GM12878 (cell line): ENCODE data around the gene KIAA1671. TPM values are rescaled to one million over a fixed set of nuclear protein-coding genes. Genes with fewer than 3 reads are reported as not detected.

ENCODE experiments used
- ATAC-seq: fragments of 200-7000 bp; cut with Tn5 transposase; 3 replicates; pipeline ENCODE4 v1.9.1; 2020; ENCODE audit warnings: mild to moderate bottlenecking, moderate library complexity
- BruUV-seq: library from RNA; stranded (reverse); fragments of 400-500 nt; replicated peaks from 2 replicates; lab custom pipeline; 2021; lab: Mats Ljungman, UMichigan
- CTCF ChIA-PET: fragments of 300-600 bp; sonication (Branson Sonifier 250); formaldehyde crosslinking; extraction: SDS; loops from one replicate; lab custom pipeline; 2021; ENCODE audit warnings: inconsistent platforms; lab: Yijun Ruan, JAX
- POLR2A ChIA-PET: fragments of 350-600 bp; formaldehyde crosslinking; extraction: SDS; loops from one replicate; lab custom pipeline; 2021; ENCODE audit warnings: inconsistent platforms; lab: Charles Lee
- RAD21 ChIA-PET: fragments of 300-600 bp; sonication (Branson Sonifier 250); formaldehyde crosslinking; loops from one replicate; lab custom pipeline; 2023; ENCODE audit warnings: antibody characterized with exemption; ENCODE audit not compliant: unreplicated experiment; lab: Charles Lee
- SMC1A ChIA-PET: fragments of 300-600 bp; sonication (Branson Sonifier 250); formaldehyde crosslinking; loops from one replicate; lab custom pipeline; 2023; ENCODE audit not compliant: unreplicated experiment, uncharacterized antibody; lab: Charles Lee
- DNase-seq: peaks from one replicate; pipeline ENCODE4 v3.0.0-alpha.2; 2011; ENCODE audit warnings: low read depth, low spot score
- FAIRE-seq: peaks from 3 replicates; lab custom pipeline; 2011; peaks lifted over from hg19 to GRCh38; lab: Jason Lieb, UNC
- H2AFZ ChIP-seq: 2 replicates; pipeline ENCODE4 v1.6.0; 2011; ENCODE audit warnings: low read depth, low read length, control low read depth; ENCODE audit not compliant: control insufficient read depth
- H3K27ac ChIP-seq: 2 replicates; pipeline ENCODE4 v1.5.1; 2011; ENCODE audit warnings: control low read depth; ENCODE audit not compliant: control insufficient read depth, insufficient read depth
- H3K27me3 ChIP-seq, 2 experiments: replicated peaks in 1 of 2; 2 replicates each; pipeline versions ENCODE4 v1.6.0 to v1.6.1; 2011; ENCODE audit warnings: low read length in 1 of 2; ENCODE audit not compliant: control insufficient read depth in 2 of 2, insufficient read depth in 2 of 2
- H3K36me3 ChIP-seq, 2 experiments: 2 replicates each; pipeline ENCODE4 v1.5.1; 2011; ENCODE audit warnings: low read length in 1 of 2; ENCODE audit not compliant: control insufficient read depth in 2 of 2, insufficient read depth in 2 of 2
- H3K4me1 ChIP-seq: 2 replicates; pipeline ENCODE4 v1.6.1; 2011; ENCODE audit warnings: mild to moderate bottlenecking, low read length, moderate library complexity, mixed read lengths; ENCODE audit not compliant: control insufficient read depth, insufficient read depth
- H3K4me2 ChIP-seq: 2 replicates; pipeline ENCODE4 v1.6.0; 2011; ENCODE audit warnings: control low read depth; ENCODE audit not compliant: control insufficient read depth, insufficient read depth
- H3K4me3 ChIP-seq: fragments of 200-600 bp; sonication (generic); 2 replicates; pipeline ENCODE4 v1.5.1; 2016
- H3K79me2 ChIP-seq: 2 replicates; pipeline ENCODE4 v1.6.0; 2011; ENCODE audit warnings: low read length; ENCODE audit not compliant: control insufficient read depth, insufficient read depth
- H3K9ac ChIP-seq: 2 replicates; pipeline ENCODE4 v1.8.0; 2011; ENCODE audit warnings: low read length, control low read depth, mixed read lengths; ENCODE audit not compliant: control insufficient read depth, insufficient read depth
- H3K9me3 ChIP-seq: replicated peaks from 3 replicates; pipeline ENCODE4 v1.5.1; 2011; ENCODE audit warnings: mild to moderate bottlenecking, low read length; ENCODE audit not compliant: control insufficient read depth, insufficient read depth
- H4K20me1 ChIP-seq: 2 replicates; pipeline ENCODE4 v1.6.0; 2011; ENCODE audit not compliant: control insufficient read depth, insufficient read depth
- HDAC6 ChIP-seq: fragments of 200-600 bp; sonication (generic); IDR thresholded peaks from one replicate; pipeline ENCODE4 v1.8.0; 2017; ENCODE audit warnings: antibody characterized with exemption; ENCODE audit not compliant: unreplicated experiment
- KLF5 ChIP-seq: fragments of 450-650 bp; IDR thresholded peaks from 2 replicates; pipeline ENCODE4 v1.6.1; 2014; ENCODE audit warnings: mild to moderate bottlenecking; ENCODE audit not compliant: partially characterized antibody
- MXI1 ChIP-seq: fragments of 150-350 bp; IDR thresholded peaks from 2 replicates; pipeline ENCODE4 v1.6.1; 2011; ENCODE audit warnings: low read depth, mild to moderate bottlenecking, inconsistent platforms, low read length, improper control_type of control experiment
- POLR2A ChIP-seq: IDR thresholded peaks from 2 replicates; pipeline ENCODE4 v1.6.1; 2011; ENCODE audit warnings: low read depth, mild to moderate bottlenecking, low read length
- STAT3 ChIP-seq: IDR thresholded peaks from 2 replicates; pipeline ENCODE4 v1.6.1; 2011; ENCODE audit warnings: low read depth, low read length, improper control_type of control experiment
- YBX1 ChIP-seq: fragments of 450-650 bp; IDR thresholded peaks from 2 replicates; pipeline ENCODE4 v1.6.1; 2016; ENCODE audit warnings: antibody characterized with exemption
- ZBED1 ChIP-seq: IDR thresholded peaks from 2 replicates; pipeline ENCODE4 v1.6.1; 2016; ENCODE audit warnings: borderline replicate concordance
- WGBS: methylation state at CpG from one replicate; pipeline ENCODE4 v1.1.6; 2016; ENCODE audit warnings: low lambda C conversion rate; ENCODE audit not compliant: insufficient replicate concordance, insufficient coverage; ENCODE audit errors: missing lambda C conversion rate; 5-methylcytosine and 5-hydroxymethylcytosine counted together
- in situ Hi-C: fragments of 300-500 bp; cut with MboI; formaldehyde crosslinking; loops from 9 replicates; pipeline ENCODE4 v1.14.3; 2018; ENCODE audit warnings: mixed read lengths
- intact Hi-C: fragments of 100-400 bp; cut with micrococcal nuclease; formaldehyde crosslinking; loops from one replicate; pipeline ENCODE4 v1.14.2; 2022; ENCODE audit not compliant: unreplicated experiment
- polyA plus RNA-seq, 11 experiments: library from polyadenylated mRNA; depleted of rRNA in 4 of 11; unstranded in 6 of 11; stranded (reverse) in 5 of 11; fragments of >200 nt; fragmentation: Nextera tagmentation in 4 of 11; fragmentation: Illumina TruSeq in 1 of 11; extraction: Ambion mirVana in 4 of 11; extraction: Trizol in 1 of 11; gene quantifications; 1 replicate in 1 of 11; 2 replicates in 10 of 11; pipeline versions ENCODE4 v1.2.1 to v1.2.3, GENCODE V29; 2011 to 2016; ENCODE audit warnings: inconsistent platforms in 2 of 11, missing spikeins in 2 of 11, low read depth in 1 of 11
- total RNA-seq, 4 experiments: library from RNA; depleted of rRNA in 3 of 4; stranded (reverse); fragments of >200 nt in 3 of 4; fragmentation: Illumina TruSeq in 1 of 4; extraction: Trizol in 1 of 4; gene quantifications; 2 replicates each; pipeline versions ENCODE4 v1.2.1 to v1.2.3, GENCODE V29; 2013 to 2021
- TF ChIP-seq, protein P1 (sequence below): fragments of 450-650 bp; IDR thresholded peaks from 2 replicates; pipeline ENCODE4 v1.6.1; 2017; ENCODE audit warnings: mild to moderate bottlenecking
- TF ChIP-seq, protein P2 (sequence below): fragments of 450-650 bp; formaldehyde crosslinking; IDR thresholded peaks from 2 replicates; pipeline ENCODE4 v1.4.0; 2020; ENCODE audit warnings: mild to moderate bottlenecking, moderate library complexity
- TF ChIP-seq, protein P3 (sequence below): fragments of 450-650 bp; formaldehyde crosslinking; IDR thresholded peaks from 2 replicates; pipeline ENCODE4 v1.4.0; 2022; ENCODE audit warnings: mild to moderate bottlenecking, moderate library complexity

KIAA1671 gene
- total and polyA plus RNA-seq, 10 of the 15 experiments (the other 5 are each of a cell fraction or from before 2014, with no cell fraction given), result 0.05 to 2.7 (median 0.33) TPM

DNA sequence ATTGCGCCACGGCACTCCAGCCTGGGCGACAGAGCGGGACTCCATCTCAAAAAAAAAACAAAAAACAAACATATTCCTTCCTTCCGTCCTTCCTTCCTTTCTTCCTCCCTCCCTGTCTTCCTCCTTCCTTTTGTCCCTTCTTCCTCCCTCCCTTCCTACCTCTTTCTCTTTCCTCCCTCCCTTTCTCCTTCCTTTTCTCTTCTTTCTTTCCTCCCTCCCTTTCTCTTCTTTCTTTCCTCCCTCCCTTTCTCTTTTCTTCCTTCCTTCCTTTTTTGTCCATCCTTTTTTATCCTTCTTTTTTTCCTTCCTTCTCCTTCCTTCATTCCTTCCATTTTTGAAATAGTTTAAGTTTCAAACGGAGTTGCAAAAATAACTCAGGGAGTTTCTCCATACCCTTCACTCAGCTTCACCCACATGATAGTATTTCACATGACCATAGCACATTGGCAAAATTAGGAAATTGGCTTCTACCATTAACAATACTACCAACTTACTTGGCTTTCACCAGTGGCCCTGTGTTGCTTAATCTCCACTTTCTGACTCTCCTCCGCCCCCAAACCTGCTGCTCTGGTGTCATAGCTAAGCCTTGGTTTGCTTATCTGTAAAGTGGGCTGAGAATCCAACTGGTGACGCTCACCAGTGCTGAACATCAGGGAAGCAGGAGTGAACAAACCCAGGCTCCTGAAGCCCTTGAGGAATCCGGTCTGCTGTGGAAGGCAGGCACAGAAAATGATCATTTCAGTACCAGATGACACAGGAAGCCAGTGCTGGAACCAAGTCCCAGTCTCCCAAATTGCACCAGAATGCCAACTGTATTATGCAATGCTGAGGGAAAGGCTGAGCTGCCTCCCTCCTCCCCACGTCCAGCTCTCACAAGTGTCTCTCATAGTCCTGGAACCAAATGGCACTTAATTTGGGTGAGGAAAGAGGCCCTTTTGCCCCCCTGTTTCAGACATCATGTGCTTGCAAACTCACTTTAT lies 229.9 kb downstream of the KIAA1671 start (continued):
- TF ChIP-seq, protein P1, sequence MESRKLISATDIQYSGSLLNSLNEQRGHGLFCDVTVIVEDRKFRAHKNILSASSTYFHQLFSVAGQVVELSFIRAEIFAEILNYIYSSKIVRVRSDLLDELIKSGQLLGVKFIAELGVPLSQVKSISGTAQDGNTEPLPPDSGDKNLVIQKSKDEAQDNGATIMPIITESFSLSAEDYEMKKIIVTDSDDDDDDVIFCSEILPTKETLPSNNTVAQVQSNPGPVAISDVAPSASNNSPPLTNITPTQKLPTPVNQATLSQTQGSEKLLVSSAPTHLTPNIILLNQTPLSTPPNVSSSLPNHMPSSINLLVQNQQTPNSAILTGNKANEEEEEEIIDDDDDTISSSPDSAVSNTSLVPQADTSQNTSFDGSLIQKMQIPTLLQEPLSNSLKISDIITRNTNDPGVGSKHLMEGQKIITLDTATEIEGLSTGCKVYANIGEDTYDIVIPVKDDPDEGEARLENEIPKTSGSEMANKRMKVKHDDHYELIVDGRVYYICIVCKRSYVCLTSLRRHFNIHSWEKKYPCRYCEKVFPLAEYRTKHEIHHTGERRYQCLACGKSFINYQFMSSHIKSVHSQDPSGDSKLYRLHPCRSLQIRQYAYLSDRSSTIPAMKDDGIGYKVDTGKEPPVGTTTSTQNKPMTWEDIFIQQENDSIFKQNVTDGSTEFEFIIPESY, result no peak

DNA sequence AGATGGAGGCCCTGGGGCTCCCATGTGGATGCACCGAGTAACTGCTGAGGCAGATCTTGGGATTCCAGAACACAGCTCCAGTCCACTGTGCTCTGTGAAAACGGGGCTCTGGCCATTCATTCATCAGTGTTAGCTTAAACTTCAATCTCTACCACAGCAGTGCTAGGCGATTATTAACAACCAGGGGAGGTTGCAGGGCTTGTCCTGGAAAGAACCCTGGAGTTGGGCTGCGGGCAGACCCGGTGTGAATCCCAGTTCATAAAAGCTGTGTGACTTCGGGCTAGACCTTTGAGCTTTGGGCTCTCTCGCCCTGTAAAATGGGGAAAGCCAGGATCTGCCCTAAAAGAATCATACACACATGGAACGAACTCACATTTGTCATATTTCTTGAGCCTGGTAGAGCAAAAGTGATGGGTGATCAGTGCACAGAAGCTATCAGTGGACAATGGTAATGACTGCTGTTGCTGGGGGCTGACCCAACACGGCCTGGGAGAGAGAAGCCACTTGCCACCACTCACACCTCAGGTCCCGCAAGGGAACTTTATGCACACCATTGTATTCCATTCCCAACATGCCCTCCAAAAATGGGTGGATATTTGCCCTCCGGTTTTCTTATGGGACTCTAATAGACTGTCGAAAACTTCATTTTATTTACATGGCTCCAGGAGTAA lies 231.6 kb downstream of the KIAA1671 start:
- Histone ChIP-seq H3K4me1 (no peaks in the 10 kb centered on the region), H4K20me1 (no peaks in the 10 kb centered on the region), H3K79me2 (no peaks in the 10 kb centered on the region), H3K4me2 (no peak overlapping the region), H3K4me3 (no peak overlapping the region), H3K27ac (no peak overlapping the region), H3K27me3 (no peaks in the 10 kb centered on the region), H3K9ac (no peak overlapping the region), H3K36me3 (no peaks in the 10 kb centered on the region), H3K9me3 (no peaks in the 10 kb centered on the region; the same call in 2 of the 3 replicates), H2AFZ (no peak overlapping the region)
- WGBS, result 33% methylated on average over 12 of the region's 12 CpGs
- FAIRE-seq, result no peak
- DNase-seq, result no peak
- RAD21 ChIA-PET, result no interaction called here
- SMC1A ChIA-PET, result interaction anchor here (1.3 kb wide), 1 partner anchor 9 kb away, joined by 4 read pairs; no protein-coding TSS in a partner anchor
- no TSS peak for BruUV-seq
- CTCF ChIA-PET, result no interaction called here
- in situ Hi-C loops (no loop called here), intact Hi-C loops (no loop called here)
- ATAC-seq, result no peak
- POLR2A ChIA-PET, result no interaction called here
- TF ChIP-seq YBX1, result no peak
- TF ChIP-seq, protein P2, sequence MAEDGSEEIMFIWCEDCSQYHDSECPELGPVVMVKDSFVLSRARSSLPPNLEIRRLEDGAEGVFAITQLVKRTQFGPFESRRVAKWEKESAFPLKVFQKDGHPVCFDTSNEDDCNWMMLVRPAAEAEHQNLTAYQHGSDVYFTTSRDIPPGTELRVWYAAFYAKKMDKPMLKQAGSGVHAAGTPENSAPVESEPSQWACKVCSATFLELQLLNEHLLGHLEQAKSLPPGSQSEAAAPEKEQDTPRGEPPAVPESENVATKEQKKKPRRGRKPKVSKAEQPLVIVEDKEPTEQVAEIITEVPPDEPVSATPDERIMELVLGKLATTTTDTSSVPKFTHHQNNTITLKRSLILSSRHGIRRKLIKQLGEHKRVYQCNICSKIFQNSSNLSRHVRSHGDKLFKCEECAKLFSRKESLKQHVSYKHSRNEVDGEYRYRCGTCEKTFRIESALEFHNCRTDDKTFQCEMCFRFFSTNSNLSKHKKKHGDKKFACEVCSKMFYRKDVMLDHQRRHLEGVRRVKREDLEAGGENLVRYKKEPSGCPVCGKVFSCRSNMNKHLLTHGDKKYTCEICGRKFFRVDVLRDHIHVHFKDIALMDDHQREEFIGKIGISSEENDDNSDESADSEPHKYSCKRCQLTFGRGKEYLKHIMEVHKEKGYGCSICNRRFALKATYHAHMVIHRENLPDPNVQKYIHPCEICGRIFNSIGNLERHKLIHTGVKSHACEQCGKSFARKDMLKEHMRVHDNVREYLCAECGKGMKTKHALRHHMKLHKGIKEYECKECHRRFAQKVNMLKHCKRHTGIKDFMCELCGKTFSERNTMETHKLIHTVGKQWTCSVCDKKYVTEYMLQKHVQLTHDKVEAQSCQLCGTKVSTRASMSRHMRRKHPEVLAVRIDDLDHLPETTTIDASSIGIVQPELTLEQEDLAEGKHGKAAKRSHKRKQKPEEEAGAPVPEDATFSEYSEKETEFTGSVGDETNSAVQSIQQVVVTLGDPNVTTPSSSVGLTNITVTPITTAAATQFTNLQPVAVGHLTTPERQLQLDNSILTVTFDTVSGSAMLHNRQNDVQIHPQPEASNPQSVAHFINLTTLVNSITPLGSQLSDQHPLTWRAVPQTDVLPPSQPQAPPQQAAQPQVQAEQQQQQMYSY (CRISPR knock-in tag), result no peak
- no peak for TF ChIP-seq STAT3
- TF ChIP-seq KLF5, result no peak
- no peak for TF ChIP-seq MXI1
- TF ChIP-seq POLR2A, result no peak
- no peak for TF ChIP-seq ZBED1
- no peak for TF ChIP-seq HDAC6
- TF ChIP-seq, protein P3, sequence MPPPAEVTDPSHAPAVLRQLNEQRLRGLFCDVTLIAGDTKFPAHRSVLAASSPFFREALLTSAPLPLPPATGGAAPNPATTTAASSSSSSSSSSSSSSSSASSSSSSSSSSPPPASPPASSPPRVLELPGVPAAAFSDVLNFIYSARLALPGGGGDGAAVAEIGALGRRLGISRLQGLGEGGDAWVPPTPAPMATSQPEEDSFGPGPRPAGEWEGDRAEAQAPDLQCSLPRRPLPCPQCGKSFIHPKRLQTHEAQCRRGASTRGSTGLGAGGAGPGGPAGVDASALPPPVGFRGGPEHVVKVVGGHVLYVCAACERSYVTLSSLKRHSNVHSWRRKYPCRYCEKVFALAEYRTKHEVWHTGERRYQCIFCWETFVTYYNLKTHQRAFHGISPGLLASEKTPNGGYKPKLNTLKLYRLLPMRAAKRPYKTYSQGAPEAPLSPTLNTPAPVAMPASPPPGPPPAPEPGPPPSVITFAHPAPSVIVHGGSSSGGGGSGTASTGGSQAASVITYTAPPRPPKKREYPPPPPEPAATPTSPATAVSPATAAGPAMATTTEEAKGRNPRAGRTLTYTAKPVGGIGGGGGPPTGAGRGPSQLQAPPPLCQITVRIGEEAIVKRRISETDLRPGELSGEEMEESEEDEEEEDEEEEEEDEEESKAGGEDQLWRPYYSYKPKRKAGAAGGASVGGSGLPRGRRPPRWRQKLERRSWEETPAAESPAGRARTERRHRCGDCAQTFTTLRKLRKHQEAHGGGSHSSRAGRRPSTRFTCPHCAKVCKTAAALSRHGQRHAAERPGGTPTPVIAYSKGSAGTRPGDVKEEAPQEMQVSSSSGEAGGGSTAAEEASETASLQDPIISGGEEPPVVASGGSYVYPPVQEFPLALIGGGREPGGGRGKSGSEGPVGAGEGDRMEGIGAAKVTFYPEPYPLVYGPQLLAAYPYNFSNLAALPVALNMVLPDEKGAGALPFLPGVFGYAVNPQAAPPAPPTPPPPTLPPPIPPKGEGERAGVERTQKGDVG (CRISPR knock-in tag), result no peak
